Stimulated activated CD8-positive, alpha-beta memory T cell treated with anti-CD3 and anti-CD28 coated beads, Interleukin-2, amount 100 ng/mL, for 1 hour (primary cell): Measurements from ENCODE around the gene DLG3.
"Not testable (repeated sequence)": the region's sequence is repeated elsewhere in the genome, so short reads cannot be mapped to it uniquely, and the experiment has no call there.

Source experiments
- DNase-seq, 2 donors: peaks; one replicate each; pipeline ENCODE4 v3.0.0-alpha.2; 2020; ENCODE audit warnings: low read depth in 2 of 2

Gene DLG3

GRCh38 chrX:70476934-70477733 lies 32.5 kb downstream of the DLG3 start:
- no peak for DNase-seq

GRCh38 chrX:70477734-70478075 lies 33.1 kb downstream of the DLG3 start:
- no peak for DNase-seq

GRCh38 chrX:70478526-70479245 lies 34.1 kb downstream of the DLG3 start:
- no peak for DNase-seq

- DNase-seq = no peak
Observed at GRCh38 chrX:70479247-70479921, 34.7 kb downstream of the DLG3 start.

- no peak for DNase-seq
Observed at GRCh38 chrX:70479922-70480659, 35.5 kb downstream of the DLG3 start.

GRCh38 chrX:70480660-70481018 lies 36.0 kb downstream of the DLG3 start:
- DNase-seq = no peak

- no peak for DNase-seq
Observed at GRCh38 chrX:70481471-70482270, 37.0 kb downstream of the DLG3 start.

- no peak for DNase-seq
Observed at GRCh38 chrX:70482300-70482699, 37.7 kb downstream of the DLG3 start.

- DNase-seq = no peak
Observed at GRCh38 chrX:70485466-70485865, 40.8 kb downstream of the DLG3 start.

GRCh38 chrX:70488856-70489255 lies 44.2 kb downstream of the DLG3 start:
- DNase-seq = no peak

GRCh38 chrX:70494441-70494840 lies 49.8 kb downstream of the DLG3 start:
- no peak for DNase-seq

GRCh38 chrX:70496491-70496890 lies 51.9 kb downstream of the DLG3 start:
- no peak for DNase-seq

GRCh38 chrX:70497026-70497425 lies 52.4 kb downstream of the DLG3 start:
- DNase-seq = no peak

GRCh38 chrX:70498129-70498528 lies 53.5 kb downstream of the DLG3 start:
- DNase-seq = no peak

GRCh38 chrX:70500826-70501225 lies 56.2 kb downstream of the DLG3 start:
- no peak for DNase-seq

- no peak for DNase-seq
Observed at GRCh38 chrX:70504772-70505450, 60.3 kb downstream of the DLG3 start.

- no peak for DNase-seq
Observed at GRCh38 chrX:70505451-70505841, 60.8 kb downstream of the DLG3 start.

GRCh38 chrX:70508296-70508911 lies 63.8 kb downstream of the DLG3 start:
- DNase-seq = no peak

- no peak for DNase-seq
Observed at GRCh38 chrX:70509078-70509477, 64.4 kb downstream of the DLG3 start.

GRCh38 chrX:70515270-70515669 lies 70.6 kb downstream of the DLG3 start:
- not testable (repeated sequence) for DNase-seq
